GM19351 (cell line): ENCODE data around the gene RPS6KA2.
"Not testable (repeated sequence)": the region's sequence is repeated elsewhere in the genome, so short reads cannot be mapped to it uniquely, and the experiment has no call there.

Experiments used
- ATAC-seq: cut with Tn5 transposase; IDR thresholded peaks from one replicate; pipeline ENCODE4 v1.9.1; 2021; ENCODE audit warnings: mild to moderate bottlenecking, moderate library complexity; ENCODE audit not compliant: unreplicated experiment

RPS6KA2 gene

GRCh38 chr6:166636191-166636933 lies 9.3 kb upstream of the RPS6KA2 start:
- ATAC-seq, result no peak

DNA sequence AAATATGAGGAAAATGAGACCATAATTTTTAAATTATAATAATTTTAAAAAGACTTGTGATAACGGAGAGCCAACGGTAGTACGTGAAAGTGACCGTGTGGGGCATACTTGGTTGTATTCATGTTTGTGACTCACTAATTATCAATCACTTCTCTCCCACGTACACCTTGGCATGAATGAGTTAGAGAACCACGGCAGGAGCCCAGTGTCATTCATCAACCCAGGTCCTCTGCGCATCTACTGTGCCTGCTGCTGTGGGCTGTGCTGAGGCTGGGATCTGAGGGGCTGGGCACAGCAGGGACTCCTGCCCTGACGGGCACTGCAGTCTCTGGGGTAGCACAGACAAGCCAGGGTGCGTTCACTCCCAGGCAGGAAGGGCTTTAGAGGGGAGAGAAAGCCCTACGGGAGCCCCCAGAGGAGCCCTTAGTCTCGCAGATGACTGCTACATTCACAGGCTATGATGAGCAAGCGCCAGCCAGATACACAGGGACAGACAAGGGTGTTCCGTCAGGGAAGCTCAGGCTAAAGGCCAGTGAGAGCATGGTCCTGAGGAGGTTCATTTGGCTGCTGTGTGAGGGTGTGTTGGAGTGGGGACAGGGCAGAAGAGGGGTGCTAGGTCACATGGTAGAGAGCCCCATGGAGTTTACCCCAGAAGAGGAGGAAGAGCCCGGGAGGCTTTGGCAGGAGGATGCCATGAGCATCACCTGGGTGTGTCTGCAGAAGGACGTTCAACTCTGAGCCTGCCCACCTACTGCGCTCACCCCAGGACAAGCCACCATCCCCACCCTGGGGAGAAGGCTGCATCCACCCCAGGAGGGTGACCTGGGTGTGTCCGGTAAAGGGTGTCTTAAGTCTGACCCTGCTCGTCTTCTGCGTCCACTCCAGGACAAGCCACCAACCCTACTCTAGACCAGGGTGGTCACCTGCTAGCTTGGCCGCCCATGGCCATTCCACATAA lies 8.2 kb upstream of the RPS6KA2 start:
- no peak for ATAC-seq

DNA sequence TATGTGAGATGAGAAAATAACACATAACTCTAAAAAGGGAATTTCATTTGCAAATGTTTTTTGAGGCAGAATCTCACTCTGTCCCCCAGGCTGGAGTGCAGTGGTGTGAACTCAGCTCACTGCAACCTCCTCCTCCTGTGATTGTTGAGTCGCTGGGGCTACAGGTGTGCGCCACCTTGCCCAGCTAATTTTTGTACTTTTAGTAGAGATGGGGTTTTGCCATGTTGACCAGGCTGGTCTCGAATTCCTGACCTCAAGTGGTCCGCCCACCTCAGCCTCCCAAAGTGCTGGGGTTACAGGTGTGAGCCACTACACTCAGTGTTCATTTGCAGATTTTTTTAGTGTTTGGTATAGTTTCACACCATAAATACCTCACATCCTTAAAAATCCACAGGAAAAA lies 7.5 kb upstream of the RPS6KA2 start:
- not testable (repeated sequence) for ATAC-seq

GRCh38 chr6:166633732-166634535 lies 6.9 kb upstream of the RPS6KA2 start:
- ATAC-seq, result no peak

DNA sequence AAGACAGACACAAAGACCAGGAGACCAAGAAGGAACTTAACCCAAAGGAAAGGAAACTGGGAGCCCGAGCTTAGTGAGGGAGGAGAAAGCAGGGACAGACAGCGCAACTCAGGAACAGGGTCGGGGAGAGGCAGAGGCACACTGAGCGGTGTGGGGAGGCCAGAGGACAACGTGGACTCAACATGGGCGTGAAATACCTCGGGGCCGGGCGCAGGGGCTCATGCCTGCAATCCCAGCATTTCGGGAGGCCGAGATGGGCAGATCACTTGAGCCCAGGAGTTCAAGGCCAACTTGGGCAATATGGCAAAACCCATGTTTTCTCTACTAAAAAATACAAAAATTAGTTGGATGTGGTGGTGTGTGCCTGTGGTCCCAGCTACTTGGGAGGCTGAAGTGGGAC lies 5.7 kb upstream of the RPS6KA2 start:
- ATAC-seq, result no peak

DNA sequence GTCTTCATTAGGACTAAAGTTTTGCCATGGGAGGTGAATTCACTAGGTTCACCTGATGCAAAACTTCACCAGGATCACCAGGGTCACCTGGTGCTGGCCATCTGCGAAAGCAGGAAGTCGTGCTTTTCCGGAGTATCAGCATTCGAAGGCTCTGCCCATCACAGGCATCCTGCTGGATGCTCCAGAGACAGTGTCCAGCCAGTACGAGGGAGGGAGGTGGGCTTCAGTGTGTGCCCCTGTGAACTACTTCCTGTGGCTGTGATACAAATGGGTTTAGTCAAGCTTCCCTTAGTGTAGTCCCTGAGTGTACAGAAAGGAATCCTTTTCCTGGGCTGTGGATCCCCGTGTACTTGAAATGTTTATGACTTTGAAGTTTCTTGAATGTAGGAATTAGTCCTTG lies 3.4 kb upstream of the RPS6KA2 start:
- ATAC-seq, result no peak

DNA sequence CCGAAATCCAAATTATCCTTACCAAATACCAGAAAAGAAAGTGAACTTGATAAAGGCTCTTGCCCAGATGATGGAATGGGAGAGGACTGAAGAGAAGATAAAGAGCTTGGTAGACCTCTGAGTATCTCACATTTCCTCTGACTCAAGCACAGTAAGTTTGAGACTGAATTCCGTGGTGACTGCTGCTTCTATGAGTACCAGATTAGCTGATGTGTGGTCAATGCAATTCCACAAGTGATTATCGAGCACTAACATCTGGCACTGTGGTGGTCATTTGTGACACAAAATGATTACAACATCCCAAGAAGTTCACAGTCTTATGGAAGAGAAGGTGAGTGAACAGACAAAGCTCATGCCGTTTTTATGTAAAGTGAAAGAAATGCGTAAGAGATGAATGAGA lies 2.6 kb upstream of the RPS6KA2 start:
- ATAC-seq, result no peak

DNA sequence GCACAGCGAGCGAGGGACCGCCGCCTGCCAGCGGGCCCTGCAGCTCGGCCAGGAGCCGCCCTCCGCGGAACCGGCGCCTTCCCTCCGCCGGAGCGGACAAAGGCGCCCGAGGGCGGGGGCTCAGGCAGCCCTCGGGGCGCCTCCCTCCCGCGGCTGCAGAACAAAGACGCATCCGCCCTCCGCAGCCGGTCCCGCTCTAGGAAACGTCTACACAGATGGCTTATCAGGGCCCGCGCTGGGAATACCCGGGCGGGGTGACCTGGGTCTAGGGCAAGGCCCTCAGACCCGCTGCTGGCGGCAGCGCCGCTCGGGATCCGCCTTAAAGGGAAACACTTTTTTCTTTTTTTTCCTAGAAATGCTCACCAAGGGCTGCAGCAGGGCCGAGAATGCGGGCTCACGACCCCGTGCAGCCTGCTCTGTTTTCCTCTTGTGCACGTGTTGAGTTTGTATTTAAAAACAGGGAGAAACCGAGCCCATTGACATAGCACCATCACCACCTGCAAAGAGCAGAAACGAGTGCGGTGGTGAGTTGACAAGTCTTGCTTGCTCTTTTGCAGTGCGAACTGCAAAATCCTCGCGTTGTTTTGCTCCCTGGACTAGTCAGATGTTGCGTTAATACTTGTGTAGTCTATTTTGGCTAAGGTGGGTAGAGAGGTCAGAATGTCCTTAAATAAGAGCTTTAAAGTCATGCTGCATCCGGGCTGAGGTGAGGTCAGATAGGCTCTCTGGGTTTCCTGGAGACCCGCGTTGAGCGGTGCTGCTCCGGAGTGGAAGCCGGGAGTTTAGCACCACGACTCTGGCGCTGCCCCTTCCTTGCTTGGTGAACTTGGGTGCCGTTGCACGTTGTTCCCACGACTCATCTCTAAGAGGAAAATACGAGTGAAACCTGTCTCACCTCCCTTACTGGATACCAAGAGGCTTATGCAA lies 1.1 kb upstream of the RPS6KA2 start:
- peak; percentile 31 for ATAC-seq

DNA sequence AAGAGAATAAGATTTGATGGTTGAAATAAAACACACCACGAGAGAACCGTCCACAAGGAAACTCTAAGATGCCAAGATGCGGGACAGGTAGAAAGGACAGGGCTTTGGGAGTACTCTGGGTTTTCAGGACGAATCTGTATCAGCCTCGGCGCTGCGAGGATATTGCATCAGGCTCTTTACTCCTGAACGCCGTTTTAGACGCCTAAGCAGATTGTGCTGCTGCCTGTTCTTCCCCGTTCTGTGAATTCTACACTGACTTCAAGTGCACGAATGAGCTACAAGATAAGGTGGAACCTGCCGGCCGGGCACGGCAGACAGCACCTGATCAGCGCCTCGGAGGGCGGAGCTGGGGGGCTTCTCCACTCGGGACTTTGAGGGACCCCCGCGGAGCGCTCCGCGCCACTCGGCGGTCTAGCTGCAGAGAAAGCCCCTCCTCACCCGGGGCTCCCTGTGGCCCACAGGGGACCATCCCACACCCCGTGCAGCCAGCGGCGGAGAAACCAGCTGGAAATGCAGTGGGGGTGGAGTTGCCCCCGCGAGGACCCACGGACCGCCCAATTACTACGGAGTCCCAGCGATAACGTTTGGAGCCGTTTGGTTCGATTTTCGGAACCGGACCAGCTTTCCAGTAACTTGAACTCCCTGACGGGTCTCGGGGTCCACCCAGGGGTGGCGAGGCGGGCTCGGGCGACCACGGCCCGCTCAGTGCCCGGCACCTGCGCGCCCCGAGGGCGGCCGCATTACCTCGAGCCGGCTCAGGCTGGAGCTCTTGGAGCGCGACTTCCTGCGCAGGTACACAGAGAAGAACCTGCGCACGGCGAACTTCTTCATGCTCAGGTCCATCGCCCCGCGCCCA lies 646 bp downstream of the RPS6KA2 start:
- peak; percentile 2 for ATAC-seq

DNA sequence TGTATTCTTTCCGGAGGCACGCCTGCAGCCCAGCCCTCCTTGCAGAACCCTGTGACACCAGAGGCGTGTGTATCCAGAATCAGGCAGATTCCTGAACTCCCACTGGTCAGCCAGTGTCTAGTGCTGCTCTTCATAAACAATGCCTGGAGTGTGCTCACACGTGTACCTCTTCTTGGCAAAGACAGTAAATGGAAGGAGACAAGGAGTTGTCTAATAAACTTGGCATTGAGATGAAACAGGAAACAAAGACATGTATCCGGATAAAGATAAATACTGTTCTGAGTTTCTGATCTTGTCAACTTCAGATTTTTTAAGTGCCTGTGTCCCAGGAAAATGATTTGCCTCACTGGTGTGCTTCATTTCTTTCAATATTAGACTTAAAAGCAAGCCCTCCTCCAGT lies 1.7 kb downstream of the RPS6KA2 start:
- ATAC-seq, result no peak

DNA sequence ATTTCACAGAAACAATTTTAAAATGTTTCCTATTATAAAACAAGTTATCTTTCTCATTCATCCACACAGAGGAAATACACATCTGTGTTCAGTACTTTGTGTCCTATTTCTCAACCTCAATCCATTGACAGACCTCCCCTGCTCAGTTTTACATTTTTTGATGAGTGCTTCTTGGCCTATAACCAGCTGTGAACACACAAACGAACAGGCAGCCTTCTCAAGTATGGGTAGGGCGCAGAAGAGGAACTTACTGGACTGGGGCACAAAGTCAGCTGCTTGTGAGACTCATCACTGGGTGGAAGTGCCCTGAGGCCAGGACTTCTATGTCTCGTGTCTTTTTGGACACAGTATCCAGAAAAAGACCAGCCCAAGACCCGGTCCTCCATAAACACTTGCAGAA lies 2.8 kb downstream of the RPS6KA2 start:
- no peak for ATAC-seq

GRCh38 chr6:166623318-166623717 lies 3.7 kb downstream of the RPS6KA2 start:
- no peak for ATAC-seq

GRCh38 chr6:166621114-166621540 lies 5.9 kb downstream of the RPS6KA2 start:
- no peak for ATAC-seq

GRCh38 chr6:166620478-166621113 lies 6.5 kb downstream of the RPS6KA2 start:
- no peak for ATAC-seq

DNA sequence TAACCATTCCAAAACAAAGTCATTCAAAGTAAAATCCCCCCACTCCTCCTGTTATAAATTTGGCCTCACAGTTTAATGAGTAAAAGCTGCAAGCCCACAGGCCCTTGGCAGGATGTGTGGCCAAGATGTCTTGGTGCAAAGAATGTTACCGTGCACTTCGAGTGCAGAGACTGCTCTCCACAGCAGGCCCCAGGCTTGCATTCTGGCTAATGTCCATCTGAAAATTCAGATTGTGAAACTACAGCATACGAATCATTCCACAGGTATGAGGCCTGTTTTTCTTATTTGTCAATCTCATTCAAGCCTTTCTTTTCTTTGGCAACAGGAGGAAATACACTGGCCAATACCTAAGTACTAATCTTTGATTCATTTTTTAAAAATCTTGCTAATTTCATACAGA lies 7.1 kb downstream of the RPS6KA2 start:
- no peak for ATAC-seq

- ATAC-seq, result no peak
Measured at GRCh38 chr6:166618866-166619761, 7.9 kb downstream of the RPS6KA2 start.

- no peak for ATAC-seq
Measured at GRCh38 chr6:166618251-166618650, 8.8 kb downstream of the RPS6KA2 start.

- no peak for ATAC-seq
Measured at GRCh38 chr6:166617359-166617758, 9.7 kb downstream of the RPS6KA2 start.
